OCI-LY7 (cell line): ENCODE results near the gene GEMIN7. TPM values are rescaled to one million over a fixed set of nuclear protein-coding genes. Genes with fewer than 3 reads are reported as not detected.

ENCODE experiments used
- BruUV-seq: library from RNA; stranded (reverse); fragments of 400-500 nt; replicated peaks from 2 replicates; lab custom pipeline; 2021; lab: Mats Ljungman, UMichigan
- CTCF ChIA-PET: fragments of 300-600 bp; sonication (Branson Sonifier 250); formaldehyde crosslinking; loops from one replicate; lab custom pipeline; 2022; ENCODE audit warnings: antibody characterized with exemption; ENCODE audit not compliant: unreplicated experiment; lab: Charles Lee
- POLR2A ChIA-PET: fragments of 300-600 bp; sonication (Branson Sonifier 250); formaldehyde crosslinking; loops from one replicate; lab custom pipeline; 2022; ENCODE audit warnings: antibody characterized with exemption; lab: Charles Lee
- DNase-seq: peaks from one replicate; pipeline ENCODE4 v3.0.0-alpha.2; 2015; ENCODE audit warnings: low spot score
- H2AFZ ChIP-seq: fragments of 200-600 bp; sonication (generic), shearing (Covaris generic); 2 replicates; pipeline ENCODE4 v1.6.1; 2014; ENCODE audit warnings: mild to moderate bottlenecking, antibody characterized with exemption, low read length, moderate library complexity
- H3K27ac ChIP-seq: fragments of 200-600 bp; sonication (generic); 2 replicates; pipeline ENCODE4 v1.5.1; 2014; ENCODE audit warnings: mixed run types, low read depth, mild to moderate bottlenecking, moderate library complexity, low read length, inconsistent platforms; ENCODE audit not compliant: poor library complexity, severe bottlenecking
- H3K36me3 ChIP-seq: fragments of 200-600 bp; sonication (generic); 2 replicates; pipeline ENCODE4 v1.6.1; 2014; ENCODE audit warnings: mild to moderate bottlenecking, antibody characterized with exemption, low read length, moderate library complexity, mixed read lengths; ENCODE audit not compliant: insufficient read depth
- H3K4me1 ChIP-seq: fragments of 200-600 bp; sonication (generic); 2 replicates; pipeline ENCODE4 v1.5.1; 2014; ENCODE audit warnings: mild to moderate bottlenecking, low read length; ENCODE audit not compliant: insufficient read depth, poor library complexity, severe bottlenecking
- H3K4me2 ChIP-seq: fragments of 200-600 bp; sonication (generic); 2 replicates; pipeline ENCODE4 v1.6.1; 2014; ENCODE audit warnings: mild to moderate bottlenecking, low read length
- H3K4me3 ChIP-seq: fragments of 200-600 bp; sonication (generic); 2 replicates; pipeline ENCODE4 v1.5.1; 2014; ENCODE audit warnings: mild to moderate bottlenecking, low read depth, low read length; ENCODE audit not compliant: poor library complexity, severe bottlenecking
- H3K79me2 ChIP-seq: fragments of 200-600 bp; sonication (generic); 2 replicates; pipeline ENCODE4 v1.6.1; 2016; ENCODE audit warnings: low read depth, mild to moderate bottlenecking, low read length, moderate library complexity, mixed read lengths; ENCODE audit not compliant: insufficient read depth
- H3K9me2 ChIP-seq: fragments of 200-600 bp; sonication (generic); 2 replicates; pipeline ENCODE4 v1.6.1; 2016; ENCODE audit warnings: mild to moderate bottlenecking, low read length, mixed read lengths; ENCODE audit not compliant: insufficient read depth
- H3K9me3 ChIP-seq: fragments of 200-600 bp; sonication (generic); 2 replicates; pipeline ENCODE4 v1.6.1; 2014; ENCODE audit warnings: mild to moderate bottlenecking, mixed run types, low read length, mixed read lengths
- H4K20me1 ChIP-seq: fragments of 200-600 bp; sonication (generic); 2 replicates; pipeline ENCODE4 v1.6.1; 2014; ENCODE audit warnings: mild to moderate bottlenecking, antibody characterized with exemption, low read length, moderate library complexity, mixed read lengths; ENCODE audit not compliant: insufficient read depth
- CTCF ChIP-seq: fragments of 200-600 bp; sonication (generic); conservative IDR thresholded peaks from 2 replicates; pipeline ENCODE4 v1.5.1; 2014; ENCODE audit warnings: mild to moderate bottlenecking, antibody characterized with exemption, low read length, moderate library complexity, mixed read lengths
- EZH2phosphoT487 ChIP-seq: fragments of 200-600 bp; sonication (generic); IDR thresholded peaks from 2 replicates; pipeline ENCODE4 v1.6.1; 2018; ENCODE audit warnings: low read depth, borderline replicate concordance, mild to moderate bottlenecking, mixed run types, antibody characterized with exemption, low read length, moderate library complexity, mixed read lengths
- intact Hi-C: fragments of 100-400 bp; cut with micrococcal nuclease; formaldehyde crosslinking; loops from one replicate; pipeline ENCODE4 v1.10.0; 2022; ENCODE audit not compliant: unreplicated experiment
- total RNA-seq, 2 experiments: library from RNA; depleted of rRNA in 1 of 2; stranded (reverse); fragments of >200 nt in 1 of 2; shearing (Covaris generic) in 1 of 2; gene quantifications; 2 replicates each; pipeline ENCODE4 v1.2.3, GENCODE V29; 2014 to 2022

Gene GEMIN7
- total RNA-seq, 2 experiments from 2014 or later = 46.3 to 60.0 TPM

- Histone ChIP-seq H3K4me2 (no peak overlapping the region), H3K36me3 (peaks cover 97% of the 10 kb centered on the region), H3K4me1 (peaks cover 40% of the 10 kb centered on the region), H4K20me1 (0 out of 2 replicates have a peak, but pooled peaks cover 4% of the 10 kb centered on the region), H3K9me3 (no peaks in the 10 kb centered on the region), H3K27ac (peak overlapping the region; percentile 43), H3K9me2 (no peaks in the 10 kb centered on the region), H2AFZ (no peak overlapping the region), H3K79me2 (peaks cover 18% of the 10 kb centered on the region), H3K4me3 (no peak overlapping the region)
- peak; percentile 44 for DNase-seq
- intact Hi-C loops = no loop called here
- ChIA-PET CTCF (interaction anchor here (0.9 kb wide), 1 partner anchor 50 kb away, joined by 3 read pairs; no protein-coding TSS in a partner anchor), POLR2A (interaction anchor here (1.0 kb wide), 1 partner anchor 9 kb away, joined by 3 read pairs; no protein-coding TSS in a partner anchor)
- TF ChIP-seq CTCF (no peak), EZH2phosphoT487 (no peak)
- no TSS peak for BruUV-seq
These were observed 22.2 kb upstream of the GEMIN7 start for GRCh38 chr19:45056831-45057230.

GRCh38 chr19:45057444-45057843 lies 21.6 kb upstream of the GEMIN7 start:
- Histone ChIP-seq H3K4me2 (no peak overlapping the region), H3K4me1 (peaks cover 34% of the 10 kb centered on the region), H3K9me3 (no peaks in the 10 kb centered on the region), H3K4me3 (no peak overlapping the region), H3K79me2 (peaks cover 12% of the 10 kb centered on the region), H3K27ac (peak overlapping the region; percentile 43), H3K36me3 (peaks cover 97% of the 10 kb centered on the region), H4K20me1 (no peaks in the 10 kb centered on the region), H2AFZ (no peak overlapping the region), H3K9me2 (no peaks in the 10 kb centered on the region)
- DNase-seq = no peak
- ChIA-PET CTCF (interaction anchor here (0.9 kb wide), 1 partner anchor 50 kb away, joined by 3 read pairs; no protein-coding TSS in a partner anchor), POLR2A (interaction anchor here (0.6 to 1.0 kb wide), 2 partner anchors 8 to 1794 kb away, joined by 3 read pairs; no protein-coding TSS in a partner anchor)
- BruUV-seq = no TSS peak
- intact Hi-C loops = no loop called here
- no peak for TF ChIP-seq EZH2phosphoT487
- TF ChIP-seq CTCF = no peak

GRCh38 chr19:45058622-45059159 lies 20.4 kb upstream of the GEMIN7 start:
- POLR2A ChIA-PET = no interaction called here
- H3K4me2 ChIP-seq = no peak overlapping the region
- CTCF ChIA-PET = no interaction called here
- no peaks in the 10 kb centered on the region for H3K9me3 ChIP-seq
- intact Hi-C loops = loop anchor here (1.0 kb wide), 2 partner anchors 41 to 69 kb away; no protein-coding TSS in a partner anchor
- peaks cover 31% of the 10 kb centered on the region for H3K4me1 ChIP-seq
- no peak overlapping the region for H3K4me3 ChIP-seq
- no peaks in the 10 kb centered on the region for H3K9me2 ChIP-seq
- H3K79me2 ChIP-seq = peaks cover 4% of the 10 kb centered on the region; the same call in 1 of the 2 replicates
- DNase-seq = no peak
- no peak overlapping the region for H2AFZ ChIP-seq
- H3K27ac ChIP-seq = no peak overlapping the region
- TF ChIP-seq EZH2phosphoT487 (no peak), CTCF (no peak)
- peaks cover 97% of the 10 kb centered on the region for H3K36me3 ChIP-seq
- no peaks in the 10 kb centered on the region for H4K20me1 ChIP-seq
- BruUV-seq = no TSS peak
